C4-2B (cell line): ENCODE data around the gene CFAP46.

ENCODE experiments used
- H3K27ac ChIP-seq: fragments of 450-650 bp; 2 replicates; pipeline ENCODE4 v1.5.1; 2017
- CTCF ChIP-seq: fragments of 450-650 bp; conservative IDR thresholded peaks from 2 replicates; pipeline ENCODE4 v1.5.1; 2017; ENCODE audit warnings: mild to moderate bottlenecking
- ZFX ChIP-seq: fragments of 450-650 bp; IDR thresholded peaks from 2 replicates; pipeline ENCODE4 v1.6.1; 2017

The CFAP46 gene

GRCh38 chr10:132849546-132850031 is 92.8 kb downstream of the CFAP46 start:
- TF ChIP-seq ZFX, result no peak
- no peak for TF ChIP-seq CTCF

GRCh38 chr10:132848951-132849545 is 93.3 kb downstream of the CFAP46 start:
- no peak for TF ChIP-seq ZFX
- no peak for TF ChIP-seq CTCF

More at GRCh38 chr10:132849546-132850031, 92.8 kb downstream of the CFAP46 start:
- no peak overlapping the region for H3K27ac ChIP-seq

GRCh38 chr10:132848291-132848701 is 94.1 kb downstream of the CFAP46 start:
- H3K27ac ChIP-seq, result no peak overlapping the region
- TF ChIP-seq ZFX, result no peak
- no peak for TF ChIP-seq CTCF

More at GRCh38 chr10:132848951-132849545, 93.3 kb downstream of the CFAP46 start:
- H3K27ac ChIP-seq, result no peak overlapping the region

- TF ChIP-seq CTCF (no peak), ZFX (no peak)
- H3K27ac ChIP-seq, result no peak overlapping the region
These were observed 94.5 kb downstream of the CFAP46 start for GRCh38 chr10:132847856-132848255.

- no peak overlapping the region for H3K27ac ChIP-seq
- TF ChIP-seq CTCF (no peak), ZFX (no peak)
These were observed 95.0 kb downstream of the CFAP46 start for GRCh38 chr10:132847416-132847777.

GRCh38 chr10:132846631-132847415 is 95.5 kb downstream of the CFAP46 start:
- H3K27ac ChIP-seq, result no peak overlapping the region
- TF ChIP-seq CTCF (no peak), ZFX (no peak)
